GM12872 (cell line): ENCODE data around the gene SF1.

Source experiments
- TF ChIP-seq, protein P1 (sequence below): IDR thresholded peaks from 3 replicates; pipeline ENCODE4 v1.5.1; 2011; ENCODE audit warnings: low read depth, mild to moderate bottlenecking, low read length, moderate library complexity; ENCODE audit not compliant: insufficient read depth

The SF1 gene

DNA sequence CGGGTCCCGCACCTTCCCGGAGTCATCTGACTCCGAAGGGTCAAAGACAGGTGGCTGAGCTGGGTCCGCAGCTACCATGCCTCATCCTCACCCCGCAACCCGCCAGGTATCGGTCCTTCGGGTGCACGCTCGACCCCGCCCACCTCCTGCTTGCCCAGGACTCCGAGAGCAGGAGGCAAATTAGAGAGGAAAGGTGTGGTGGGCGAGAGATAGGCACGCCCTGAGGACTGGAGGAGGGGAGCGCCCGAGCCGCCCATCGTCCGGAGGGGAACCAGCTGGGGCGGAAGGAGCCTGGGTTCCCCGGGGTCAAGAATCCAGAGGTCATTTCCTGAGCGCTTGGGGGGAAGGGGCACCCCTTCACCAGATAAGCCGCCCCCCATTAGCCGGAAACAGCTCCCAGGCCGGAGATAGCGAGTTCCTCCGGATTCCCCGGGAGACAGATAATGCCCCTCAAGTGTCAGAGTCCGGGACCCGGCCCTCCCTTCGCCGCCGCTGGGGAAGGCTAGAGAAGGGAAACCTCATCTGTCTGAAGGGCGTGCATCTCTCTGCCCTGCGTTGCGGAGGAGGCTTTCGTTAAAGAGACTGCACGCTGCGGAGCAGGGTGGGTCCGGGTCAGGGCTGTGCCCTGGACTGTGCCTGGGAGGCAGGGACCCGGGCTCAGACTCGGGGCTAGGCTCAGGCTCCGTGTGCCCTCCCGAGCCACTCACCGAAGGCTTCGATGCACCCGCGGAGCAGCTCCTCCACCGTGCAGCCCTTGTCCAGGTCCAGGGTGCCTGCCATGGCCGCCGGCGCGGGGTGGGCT is 36.1 kb downstream of the SF1 start:
- TF ChIP-seq, protein P1, sequence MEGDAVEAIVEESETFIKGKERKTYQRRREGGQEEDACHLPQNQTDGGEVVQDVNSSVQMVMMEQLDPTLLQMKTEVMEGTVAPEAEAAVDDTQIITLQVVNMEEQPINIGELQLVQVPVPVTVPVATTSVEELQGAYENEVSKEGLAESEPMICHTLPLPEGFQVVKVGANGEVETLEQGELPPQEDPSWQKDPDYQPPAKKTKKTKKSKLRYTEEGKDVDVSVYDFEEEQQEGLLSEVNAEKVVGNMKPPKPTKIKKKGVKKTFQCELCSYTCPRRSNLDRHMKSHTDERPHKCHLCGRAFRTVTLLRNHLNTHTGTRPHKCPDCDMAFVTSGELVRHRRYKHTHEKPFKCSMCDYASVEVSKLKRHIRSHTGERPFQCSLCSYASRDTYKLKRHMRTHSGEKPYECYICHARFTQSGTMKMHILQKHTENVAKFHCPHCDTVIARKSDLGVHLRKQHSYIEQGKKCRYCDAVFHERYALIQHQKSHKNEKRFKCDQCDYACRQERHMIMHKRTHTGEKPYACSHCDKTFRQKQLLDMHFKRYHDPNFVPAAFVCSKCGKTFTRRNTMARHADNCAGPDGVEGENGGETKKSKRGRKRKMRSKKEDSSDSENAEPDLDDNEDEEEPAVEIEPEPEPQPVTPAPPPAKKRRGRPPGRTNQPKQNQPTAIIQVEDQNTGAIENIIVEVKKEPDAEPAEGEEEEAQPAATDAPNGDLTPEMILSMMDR, result no peak

GRCh38 chr11:64741375-64742086 is 36.8 kb downstream of the SF1 start:
- TF ChIP-seq, protein P1, result no peak

GRCh38 chr11:64739871-64740270 is 38.5 kb downstream of the SF1 start:
- TF ChIP-seq, protein P1, result no peak

DNA sequence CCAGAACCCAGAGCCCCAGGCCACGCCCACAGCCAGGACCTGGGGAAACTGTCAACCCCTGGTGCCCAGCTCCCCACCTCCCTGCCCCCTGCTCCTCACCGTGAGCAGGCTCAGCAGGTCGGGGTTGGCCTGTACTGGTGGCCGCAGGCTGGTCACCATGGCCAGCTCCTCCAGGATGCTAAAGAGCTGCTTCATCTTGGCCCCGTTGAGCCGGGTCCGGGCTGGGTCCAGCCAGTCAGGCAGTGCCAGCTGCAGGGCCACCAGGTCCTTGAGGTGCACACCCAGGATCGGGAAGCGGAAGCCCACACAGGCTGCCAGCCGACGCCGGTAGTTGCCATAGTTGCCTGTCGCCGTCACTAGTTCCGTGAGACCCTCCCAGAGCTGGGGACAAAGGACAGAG is 41.7 kb downstream of the SF1 start:
- TF ChIP-seq, protein P1, result no peak

DNA sequence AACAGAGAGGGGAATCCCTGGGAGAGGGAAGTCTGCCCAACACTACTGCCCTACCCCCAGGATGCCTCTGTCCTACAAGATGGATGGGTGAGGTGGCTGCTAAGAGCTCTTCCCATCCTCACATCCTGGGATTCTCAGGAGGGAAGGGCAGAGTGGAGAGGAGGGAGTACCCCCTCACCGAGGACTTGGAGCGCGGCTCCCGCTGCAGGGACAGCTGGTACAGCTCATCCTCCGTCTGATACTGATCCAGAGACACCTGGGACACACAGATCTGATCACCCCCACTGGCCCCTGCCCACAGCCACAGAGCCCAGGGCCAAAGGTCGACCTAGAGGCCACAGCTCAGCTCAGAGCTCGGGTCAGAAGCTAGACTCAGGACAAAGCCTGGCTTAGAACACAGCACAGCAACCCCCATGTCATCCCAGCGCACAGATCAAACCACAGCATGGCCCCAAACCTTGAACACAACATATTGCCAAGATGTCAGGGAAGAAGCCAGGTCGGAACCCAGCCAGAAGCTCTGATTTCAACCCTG is 42.5 kb downstream of the SF1 start:
- TF ChIP-seq, protein P1, result no peak

GRCh38 chr11:64734811-64735724 is 43.3 kb downstream of the SF1 start:
- TF ChIP-seq, protein P1, result no peak

GRCh38 chr11:64731601-64732000 is 46.7 kb downstream of the SF1 start:
- TF ChIP-seq, protein P1, result no peak
